ENCODE measurements around the gene C11orf42.

The C11orf42 gene

DNA sequence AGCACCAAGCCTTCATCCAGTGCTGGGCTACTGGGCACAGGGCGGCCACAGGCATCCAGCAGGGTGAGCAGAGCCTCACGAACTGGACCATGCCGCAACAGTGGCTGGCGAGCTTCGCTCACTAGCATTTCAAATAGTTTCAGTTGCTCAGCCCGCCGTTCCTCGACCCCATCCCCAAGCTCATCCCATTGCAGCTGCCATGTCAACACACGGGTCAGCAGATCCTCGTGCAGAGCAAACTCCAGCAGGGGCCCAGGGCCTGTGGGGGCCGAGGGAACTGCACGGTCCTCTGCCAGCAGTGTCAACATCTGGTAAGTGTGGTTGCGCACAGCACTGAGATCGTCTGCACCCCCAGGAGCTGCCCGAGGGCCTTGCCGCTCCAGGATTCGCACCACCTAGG is 18.5 kb downstream of the C11orf42 start:
- Histone ChIP-seq H3K36me3 (ENCODE audit: control insufficient read depth, insufficient read depth, low read length) (peaks cover 49% of the 10 kb centered on the region), H3K27me3 (ENCODE audit: control insufficient read depth, insufficient read depth, low read length) (no peaks in the 10 kb centered on the region), H3K27ac (ENCODE audit: low read depth, low read length) (no peak overlapping the region), H3K4me1 (ENCODE audit: control insufficient read depth, insufficient read depth, low read length) (no peaks in the 10 kb centered on the region; the same call in 1 of the 2 replicates), H3K9me3 (ENCODE audit: control insufficient read depth, insufficient read depth, low read depth, low read length) (no peaks in the 10 kb centered on the region), H3K4me3 (ENCODE audit: low read depth, low read length) (no peak overlapping the region), H3K9ac (ENCODE audit: low read length) (no peak overlapping the region)

DNA sequence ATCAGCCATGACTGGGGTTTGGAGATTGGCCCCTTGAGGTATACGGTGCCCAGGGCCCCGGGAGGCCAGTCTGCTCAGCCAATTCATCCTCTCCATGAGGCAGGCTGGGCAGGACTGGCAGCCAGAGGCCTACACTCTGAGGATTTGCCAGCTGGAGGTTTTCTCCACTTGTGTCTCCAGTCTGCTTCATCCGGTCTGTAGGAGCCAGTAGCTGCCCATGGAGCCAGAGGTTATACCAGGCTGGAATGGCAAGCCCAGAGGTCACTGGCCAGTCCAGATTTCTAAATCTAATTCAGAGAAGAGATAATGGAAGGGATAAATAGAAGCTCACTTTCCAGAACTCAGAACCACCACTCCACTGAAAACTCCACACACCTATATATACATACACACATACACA is 19.1 kb downstream of the C11orf42 start:
- H3K36me3 ChIP-seq (ENCODE audit: control insufficient read depth, insufficient read depth, low read length) = peaks cover 44% of the 10 kb centered on the region
- no peak overlapping the region for H3K9ac ChIP-seq (ENCODE audit: low read length)
- H3K27me3 ChIP-seq (ENCODE audit: control insufficient read depth, insufficient read depth, low read length) = no peaks in the 10 kb centered on the region
- H3K4me3 ChIP-seq (ENCODE audit: low read depth, low read length) = no peak overlapping the region
- no peak overlapping the region for H3K27ac ChIP-seq (ENCODE audit: low read depth, low read length)
- H3K9me3 ChIP-seq (ENCODE audit: control insufficient read depth, insufficient read depth, low read depth, low read length) = no peaks in the 10 kb centered on the region
- H3K4me1 ChIP-seq (ENCODE audit: control insufficient read depth, insufficient read depth, low read length) = no peaks in the 10 kb centered on the region; the same call in 1 of the 2 replicates

DNA sequence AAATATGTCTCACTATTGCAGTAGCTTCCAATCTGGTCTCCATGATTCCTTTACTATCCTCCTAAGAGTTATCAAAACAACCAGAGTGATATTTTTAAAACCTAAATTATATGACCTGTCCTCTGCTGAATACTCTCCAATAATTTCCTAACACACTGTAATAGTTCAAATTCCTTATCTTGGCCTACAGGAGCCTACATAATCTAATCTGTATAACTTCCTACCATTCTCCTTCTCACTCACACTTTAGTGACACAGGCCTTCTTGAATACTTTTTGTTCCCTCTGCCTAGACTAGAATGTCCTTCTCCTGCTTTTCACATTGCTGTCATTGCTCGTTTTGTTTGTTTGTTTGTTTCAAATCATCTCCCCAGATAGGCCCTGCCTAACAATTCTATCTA is 19.7 kb downstream of the C11orf42 start:
- H3K9ac ChIP-seq (ENCODE audit: low read length) = no peak overlapping the region
- peaks cover 38% of the 10 kb centered on the region for H3K36me3 ChIP-seq (ENCODE audit: control insufficient read depth, insufficient read depth, low read length)
- H3K4me3 ChIP-seq (ENCODE audit: low read depth, low read length) = no peak overlapping the region
- H3K4me1 ChIP-seq (ENCODE audit: control insufficient read depth, insufficient read depth, low read length) = no peaks in the 10 kb centered on the region
- H3K27me3 ChIP-seq (ENCODE audit: control insufficient read depth, insufficient read depth, low read length) = no peaks in the 10 kb centered on the region
- no peaks in the 10 kb centered on the region for H3K9me3 ChIP-seq (ENCODE audit: control insufficient read depth, insufficient read depth, low read depth, low read length)
- no peak overlapping the region for H3K27ac ChIP-seq (ENCODE audit: low read depth, low read length)

DNA sequence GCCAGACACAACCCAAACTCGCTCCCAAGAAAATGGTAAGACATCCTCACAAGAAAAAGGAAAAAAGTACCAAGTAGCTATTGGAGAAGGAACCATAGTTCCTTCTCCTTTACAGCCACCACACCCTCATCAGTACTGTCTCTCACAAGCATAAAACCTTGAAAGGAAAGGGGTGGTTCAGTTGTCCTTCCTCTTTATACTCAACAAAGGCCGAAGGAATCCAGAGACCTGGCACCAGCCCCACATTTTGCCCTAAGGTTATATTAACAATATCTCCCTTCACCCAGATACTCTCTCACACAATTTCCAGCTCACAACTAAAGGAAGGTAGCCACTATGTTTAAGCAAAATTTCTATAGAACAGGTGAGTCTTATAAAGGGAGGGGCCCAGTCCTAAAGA is 20.5 kb downstream of the C11orf42 start:
- Histone ChIP-seq H3K9ac (ENCODE audit: low read length) (no peak overlapping the region), H3K4me1 (ENCODE audit: control insufficient read depth, insufficient read depth, low read length) (no peaks in the 10 kb centered on the region), H3K9me3 (ENCODE audit: control insufficient read depth, insufficient read depth, low read depth, low read length) (no peaks in the 10 kb centered on the region), H3K36me3 (ENCODE audit: control insufficient read depth, insufficient read depth, low read length) (peaks cover 31% of the 10 kb centered on the region), H3K27ac (ENCODE audit: low read depth, low read length) (no peak overlapping the region), H3K27me3 (ENCODE audit: control insufficient read depth, insufficient read depth, low read length) (no peaks in the 10 kb centered on the region), H3K4me3 (ENCODE audit: low read depth, low read length) (no peak overlapping the region)

DNA sequence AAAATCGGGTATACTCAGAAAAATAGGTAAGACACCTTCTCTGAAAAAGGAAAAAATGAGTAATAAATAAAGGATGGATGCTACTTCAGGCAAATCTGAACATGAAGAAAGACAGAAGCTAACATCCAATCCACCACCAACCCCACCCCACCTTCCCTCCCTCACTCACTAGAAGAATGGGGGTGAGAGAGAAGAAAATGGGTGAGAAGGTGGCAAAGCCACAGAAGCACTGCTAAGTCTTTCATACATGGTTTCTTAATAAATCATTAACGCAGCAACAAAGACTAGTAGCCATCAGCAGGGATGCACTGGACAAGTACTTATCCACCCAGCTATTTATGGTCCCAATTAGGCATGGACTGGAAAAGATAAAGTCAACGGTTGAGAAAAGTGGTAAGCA is 23.2 kb downstream of the C11orf42 start:
- no peak overlapping the region for H3K4me3 ChIP-seq (ENCODE audit: low read depth, low read length)
- no peak overlapping the region for H3K9ac ChIP-seq (ENCODE audit: low read length)
- no peaks in the 10 kb centered on the region for H3K9me3 ChIP-seq (ENCODE audit: control insufficient read depth, insufficient read depth, low read depth, low read length)
- H3K36me3 ChIP-seq (ENCODE audit: control insufficient read depth, insufficient read depth, low read length) = peaks cover 11% of the 10 kb centered on the region
- H3K27me3 ChIP-seq (ENCODE audit: control insufficient read depth, insufficient read depth, low read length) = no peaks in the 10 kb centered on the region
- H3K27ac ChIP-seq (ENCODE audit: low read depth, low read length) = no peak overlapping the region
- H3K4me1 ChIP-seq (ENCODE audit: control insufficient read depth, insufficient read depth, low read length) = 0 out of 2 replicates have a peak, but pooled peaks cover 1% of the 10 kb centered on the region

DNA sequence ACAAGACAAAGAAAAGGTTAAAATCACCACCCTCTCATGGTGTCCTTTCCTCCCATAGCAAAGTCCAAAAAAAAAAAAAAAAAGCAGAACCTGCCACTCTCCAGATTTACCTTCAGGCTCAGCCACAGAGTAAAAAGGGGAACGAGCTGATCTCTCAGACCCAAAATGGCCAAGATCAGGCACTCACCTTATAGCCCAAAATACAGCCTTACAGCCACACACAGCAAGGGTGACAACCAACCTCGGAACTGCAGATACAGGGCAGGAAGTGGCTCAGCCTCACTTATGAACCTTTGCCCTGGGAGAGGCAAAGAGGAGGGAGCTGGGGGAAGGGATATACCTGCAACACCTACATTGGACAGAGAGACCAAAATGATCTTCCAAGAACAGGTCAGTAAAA is 24.6 kb downstream of the C11orf42 start:
- Histone ChIP-seq H3K4me3 (ENCODE audit: low read depth, low read length) (no peak overlapping the region), H3K27me3 (ENCODE audit: control insufficient read depth, insufficient read depth, low read length) (no peaks in the 10 kb centered on the region), H3K27ac (ENCODE audit: low read depth, low read length) (no peak overlapping the region), H3K9me3 (ENCODE audit: control insufficient read depth, insufficient read depth, low read depth, low read length) (no peaks in the 10 kb centered on the region), H3K4me1 (ENCODE audit: control insufficient read depth, insufficient read depth, low read length) (0 out of 2 replicates have a peak, but pooled peaks cover 6% of the 10 kb centered on the region), H3K9ac (ENCODE audit: low read length) (no peak overlapping the region), H3K36me3 (ENCODE audit: control insufficient read depth, insufficient read depth, low read length) (no peaks in the 10 kb centered on the region)

DNA sequence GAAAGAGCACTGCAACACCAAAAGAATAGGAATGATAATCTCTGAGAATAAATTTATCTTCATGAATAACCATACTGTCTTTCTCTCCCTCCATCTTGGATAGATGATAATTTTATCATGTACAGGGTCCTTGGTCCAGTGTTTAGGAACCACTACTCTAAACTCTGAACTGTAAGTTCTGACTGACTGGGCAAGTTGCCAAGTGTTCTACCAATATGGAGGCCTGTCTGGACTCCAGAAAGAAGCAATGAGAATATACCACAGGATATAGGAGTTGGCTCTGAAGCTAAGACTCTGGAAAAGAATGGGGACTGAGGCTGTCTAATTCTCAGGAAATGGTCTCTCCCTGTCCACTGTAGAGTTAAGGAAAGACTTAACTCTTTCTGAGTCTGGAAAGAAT is 27.5 kb downstream of the C11orf42 start:
- H3K36me3 ChIP-seq (ENCODE audit: control insufficient read depth, insufficient read depth, low read length) = no peaks in the 10 kb centered on the region
- 0 out of 2 replicates have a peak, but pooled peaks cover 6% of the 10 kb centered on the region for H3K4me1 ChIP-seq (ENCODE audit: control insufficient read depth, insufficient read depth, low read length)
- H3K27ac ChIP-seq (ENCODE audit: low read depth, low read length) = no peak overlapping the region
- no peaks in the 10 kb centered on the region for H3K9me3 ChIP-seq (ENCODE audit: control insufficient read depth, insufficient read depth, low read depth, low read length)
- no peaks in the 10 kb centered on the region for H3K27me3 ChIP-seq (ENCODE audit: control insufficient read depth, insufficient read depth, low read length)
- H3K4me3 ChIP-seq (ENCODE audit: low read depth, low read length) = no peak overlapping the region
- no peak overlapping the region for H3K9ac ChIP-seq (ENCODE audit: low read length)

DNA sequence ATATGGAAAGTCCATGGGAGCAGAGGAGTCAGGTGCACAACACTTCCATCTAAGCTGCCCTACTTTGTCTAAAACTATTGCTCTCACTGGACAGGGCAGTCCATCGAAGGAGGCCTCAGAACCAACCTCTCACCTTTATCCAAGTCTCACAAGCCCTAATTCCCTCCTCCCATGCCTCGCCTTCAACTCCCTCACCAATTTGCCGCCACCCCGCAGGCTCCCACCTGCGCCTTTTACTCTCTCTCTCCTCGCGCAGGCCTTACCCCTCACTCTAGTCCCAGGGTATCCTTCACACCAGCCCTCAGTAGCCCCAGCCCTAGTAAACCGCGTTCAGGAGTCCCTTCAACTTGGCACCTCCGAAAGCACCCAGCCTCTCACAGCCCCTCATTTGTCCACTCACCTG is 28.6 kb downstream of the C11orf42 start:
- Histone ChIP-seq H3K36me3 (ENCODE audit: control insufficient read depth, insufficient read depth, low read length) (no peaks in the 10 kb centered on the region), H3K9me3 (ENCODE audit: control insufficient read depth, insufficient read depth, low read depth, low read length) (no peaks in the 10 kb centered on the region), H3K27ac (ENCODE audit: low read depth, low read length) (no peak overlapping the region), H3K9ac (ENCODE audit: low read length) (peak overlapping the region; percentile 91), H3K27me3 (ENCODE audit: control insufficient read depth, insufficient read depth, low read length) (no peaks in the 10 kb centered on the region), H3K4me1 (ENCODE audit: control insufficient read depth, insufficient read depth, low read length) (0 out of 2 replicates have a peak, but pooled peaks cover 6% of the 10 kb centered on the region), H3K4me3 (ENCODE audit: low read depth, low read length) (peak overlapping the region; percentile 97)

DNA sequence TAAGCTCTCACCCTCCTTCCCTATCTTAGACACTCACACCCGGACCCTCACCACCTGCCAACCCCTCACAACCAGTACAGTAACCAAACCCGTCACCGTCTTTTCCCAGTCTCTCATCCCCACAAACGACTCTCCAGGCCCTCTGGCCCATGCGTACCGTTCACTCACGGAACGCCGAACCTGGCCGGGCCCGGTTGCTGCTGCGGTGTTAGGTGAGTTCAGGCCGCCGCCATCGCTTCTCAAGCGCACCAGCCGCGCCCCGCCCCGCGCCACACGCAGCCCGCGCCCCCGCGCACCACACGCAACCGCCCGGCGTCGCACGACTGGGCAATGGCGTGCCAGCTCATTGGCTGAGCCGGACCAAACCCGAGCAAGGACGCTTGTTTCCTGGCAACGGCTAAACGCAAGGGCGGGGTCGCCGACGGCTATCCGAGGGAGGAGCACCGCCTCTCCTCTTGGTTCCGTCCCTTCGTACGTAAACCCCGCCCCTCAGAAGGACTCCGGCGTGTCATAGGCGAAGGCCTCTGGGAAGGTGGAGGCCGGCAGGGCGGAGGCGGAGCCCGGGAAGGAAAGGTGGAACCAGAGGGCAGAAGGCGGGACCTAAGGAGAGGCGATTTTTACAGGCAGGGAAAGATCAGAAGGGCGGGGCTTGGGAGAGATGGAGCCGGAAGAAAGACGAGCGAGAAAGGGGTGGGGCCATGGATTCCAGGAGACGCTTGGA is 29.2 kb downstream of the C11orf42 start, which contains the start of gene FHIP1B:
TSS of gene FHIP1B (minus strand) at position 250 of the 721 bp plus-strand sequence. CDS start 10,120 bp downstream, outside the sequence.
- Histone ChIP-seq H3K36me3 (ENCODE audit: control insufficient read depth, insufficient read depth, low read length) (no peaks in the 10 kb centered on the region), H3K9ac (ENCODE audit: low read length) (peak within 1 kb of the TSS; percentile 91), H3K27me3 (ENCODE audit: control insufficient read depth, insufficient read depth, low read length) (no peaks in the 10 kb centered on the region), H3K27ac (ENCODE audit: low read depth, low read length) (peak within 1 kb of the TSS; percentile 67; the same call in 1 of the 2 replicates), H3K4me3 (ENCODE audit: low read depth, low read length) (peak within 1 kb of the TSS; percentile 97), H3K4me1 (ENCODE audit: control insufficient read depth, insufficient read depth, low read length) (0 out of 2 replicates have a peak, but pooled peaks cover 6% of the 10 kb centered on the region), H3K9me3 (ENCODE audit: control insufficient read depth, insufficient read depth, low read depth, low read length) (no peaks in the 10 kb centered on the region)

DNA sequence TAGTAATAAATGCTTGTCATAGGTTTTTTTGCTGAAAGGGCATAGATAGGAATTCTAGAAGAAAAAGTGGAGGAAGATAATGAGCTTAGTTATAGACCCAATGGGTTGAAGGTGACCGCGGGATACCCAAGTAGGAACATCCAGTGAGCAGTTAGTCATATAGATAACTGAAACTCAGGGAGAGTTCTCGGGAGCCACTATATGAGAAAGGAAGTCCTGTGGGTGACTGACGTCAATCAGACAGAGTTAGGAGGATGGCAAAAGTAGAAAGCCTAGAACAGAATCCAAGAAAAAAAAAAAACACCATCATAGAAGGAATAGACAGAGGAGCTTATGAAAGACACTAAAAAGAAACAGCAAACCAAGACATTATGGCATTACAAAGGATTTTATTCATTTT is 31.9 kb downstream of the C11orf42 start:
- no peaks in the 10 kb centered on the region for H3K27me3 ChIP-seq (ENCODE audit: control insufficient read depth, insufficient read depth, low read length)

DNA sequence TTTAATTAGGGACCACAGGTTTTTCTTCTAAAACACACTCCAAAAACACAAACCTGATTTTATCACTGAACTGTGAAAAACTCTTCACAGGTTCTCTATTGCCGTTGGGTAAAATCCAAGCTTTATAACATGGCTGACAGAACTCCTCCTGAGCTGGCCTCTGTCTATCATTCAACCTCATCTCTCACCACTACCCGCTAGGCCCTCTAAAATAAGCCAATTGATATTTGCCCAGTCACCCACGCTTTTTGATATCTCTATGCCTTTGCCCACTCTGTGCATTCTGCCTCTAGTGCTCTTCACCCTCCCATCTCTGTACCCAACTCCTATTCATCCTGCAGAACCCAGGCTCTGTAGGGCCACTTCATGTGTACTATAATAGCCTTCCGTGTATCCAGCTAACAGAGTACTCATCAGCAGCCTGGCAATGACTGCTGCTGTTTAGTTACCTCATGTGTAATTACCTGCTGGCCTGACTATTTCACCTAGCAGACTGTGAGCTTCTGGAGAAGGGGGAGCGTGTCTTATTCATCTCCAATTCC is 32.5 kb downstream of the C11orf42 start:
- H3K27me3 ChIP-seq (ENCODE audit: control insufficient read depth, insufficient read depth, low read length) = no peaks in the 10 kb centered on the region

More for the DNA sequence above, 31.9 kb downstream of the C11orf42 start:
- Histone ChIP-seq H3K9ac (ENCODE audit: low read length) (no peak overlapping the region), H3K4me1 (ENCODE audit: control insufficient read depth, insufficient read depth, low read length) (0 out of 2 replicates have a peak, but pooled peaks cover 6% of the 10 kb centered on the region), H3K36me3 (ENCODE audit: control insufficient read depth, insufficient read depth, low read length) (no peaks in the 10 kb centered on the region), H3K27ac (ENCODE audit: low read depth, low read length) (no peak overlapping the region), H3K9me3 (ENCODE audit: control insufficient read depth, insufficient read depth, low read depth, low read length) (no peaks in the 10 kb centered on the region), H3K4me3 (ENCODE audit: low read depth, low read length) (no peak overlapping the region)

More for the DNA sequence above, 32.5 kb downstream of the C11orf42 start:
- Histone ChIP-seq H3K9ac (ENCODE audit: low read length) (no peak overlapping the region), H3K9me3 (ENCODE audit: control insufficient read depth, insufficient read depth, low read depth, low read length) (no peaks in the 10 kb centered on the region), H3K4me3 (ENCODE audit: low read depth, low read length) (no peak overlapping the region), H3K4me1 (ENCODE audit: control insufficient read depth, insufficient read depth, low read length) (0 out of 2 replicates have a peak, but pooled peaks cover 6% of the 10 kb centered on the region), H3K27ac (ENCODE audit: low read depth, low read length) (no peak overlapping the region), H3K36me3 (ENCODE audit: control insufficient read depth, insufficient read depth, low read length) (no peaks in the 10 kb centered on the region)
